A172 (cell line): ENCODE results near the gene IRGM. TPM values are rescaled to one million over a fixed set of nuclear protein-coding genes. Genes with fewer than 3 reads are reported as not detected.

Experiments
- DNase-seq: peaks from one replicate; pipeline ENCODE4 v3.0.0-alpha.2; 2015; ENCODE audit warnings: low spot score
- total RNA-seq: library from RNA; depleted of rRNA; stranded (reverse); fragments of >200 nt; shearing (Covaris generic); gene quantifications from 2 replicates; pipeline ENCODE4 v1.2.3, GENCODE V29; 2014; rRNA removed

Gene IRGM
- total RNA-seq, 1 experiment from 2014 or later = not detected

GRCh38 chr5:150895431-150896428 is 49.4 kb downstream of the IRGM start:
- no peak for DNase-seq

Other genes starting within 250 kb of the IRGM start
- 7.2 and 9.0 TPM in 2 replicates for gene SYNPO, start 205.9 kb upstream of the IRGM start, total RNA-seq
- gene MYOZ3, start 185.3 kb upstream of the IRGM start, total RNA-seq = 0.07 and 0.45 TPM in 2 replicates
- gene RBM22, start 145.5 kb upstream of the IRGM start, total RNA-seq = 36.4 and 45.8 TPM in 2 replicates
- 67.7 and 68.0 TPM in 2 replicates for gene DCTN4, start 87.5 kb upstream of the IRGM start, total RNA-seq
- 11.4 and 26.2 TPM in 2 replicates for gene SMIM3, start 67.8 kb upstream of the IRGM start, total RNA-seq
- gene ZNF300, start 58.5 kb downstream of the IRGM start, total RNA-seq = 15.2 and 17.3 TPM in 2 replicates
- gene GPX3, start 174.1 kb downstream of the IRGM start, total RNA-seq = not detected in 2 replicates
- 125 and 132 TPM in 2 replicates for gene TNIP1, start 234.5 kb downstream of the IRGM start, total RNA-seq